Measurements from ENCODE around the gene GEMIN8.

GEMIN8 gene

DNA sequence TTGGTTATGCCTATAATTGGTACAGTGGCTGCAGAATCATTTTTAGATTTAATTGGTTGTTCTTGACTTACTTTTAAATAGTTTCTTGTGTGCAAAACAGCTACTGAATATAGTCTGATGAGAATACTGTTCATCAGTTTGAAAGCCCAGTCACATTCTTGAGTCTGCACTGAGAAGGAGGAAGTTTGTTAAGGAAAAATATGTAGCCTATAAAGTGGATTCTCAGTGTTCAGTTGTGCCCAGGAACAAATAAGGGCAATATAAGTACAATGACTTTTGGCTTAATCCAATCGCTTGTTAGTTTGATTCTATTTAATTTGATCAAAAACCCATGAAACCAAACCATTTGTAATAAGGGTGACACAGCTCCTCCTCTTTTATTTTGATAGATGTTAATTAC is 32.8 kb upstream of the GEMIN8 start:
- H3K4me3 ChIP-seq (ENCODE audit: low read depth, low read length): no peak overlapping the region
- TF ChIP-seq, protein P1, sequence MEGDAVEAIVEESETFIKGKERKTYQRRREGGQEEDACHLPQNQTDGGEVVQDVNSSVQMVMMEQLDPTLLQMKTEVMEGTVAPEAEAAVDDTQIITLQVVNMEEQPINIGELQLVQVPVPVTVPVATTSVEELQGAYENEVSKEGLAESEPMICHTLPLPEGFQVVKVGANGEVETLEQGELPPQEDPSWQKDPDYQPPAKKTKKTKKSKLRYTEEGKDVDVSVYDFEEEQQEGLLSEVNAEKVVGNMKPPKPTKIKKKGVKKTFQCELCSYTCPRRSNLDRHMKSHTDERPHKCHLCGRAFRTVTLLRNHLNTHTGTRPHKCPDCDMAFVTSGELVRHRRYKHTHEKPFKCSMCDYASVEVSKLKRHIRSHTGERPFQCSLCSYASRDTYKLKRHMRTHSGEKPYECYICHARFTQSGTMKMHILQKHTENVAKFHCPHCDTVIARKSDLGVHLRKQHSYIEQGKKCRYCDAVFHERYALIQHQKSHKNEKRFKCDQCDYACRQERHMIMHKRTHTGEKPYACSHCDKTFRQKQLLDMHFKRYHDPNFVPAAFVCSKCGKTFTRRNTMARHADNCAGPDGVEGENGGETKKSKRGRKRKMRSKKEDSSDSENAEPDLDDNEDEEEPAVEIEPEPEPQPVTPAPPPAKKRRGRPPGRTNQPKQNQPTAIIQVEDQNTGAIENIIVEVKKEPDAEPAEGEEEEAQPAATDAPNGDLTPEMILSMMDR (IDR thresholded peaks at IDR 0.05; ENCODE audit: low read depth, low read length): no peak

DNA sequence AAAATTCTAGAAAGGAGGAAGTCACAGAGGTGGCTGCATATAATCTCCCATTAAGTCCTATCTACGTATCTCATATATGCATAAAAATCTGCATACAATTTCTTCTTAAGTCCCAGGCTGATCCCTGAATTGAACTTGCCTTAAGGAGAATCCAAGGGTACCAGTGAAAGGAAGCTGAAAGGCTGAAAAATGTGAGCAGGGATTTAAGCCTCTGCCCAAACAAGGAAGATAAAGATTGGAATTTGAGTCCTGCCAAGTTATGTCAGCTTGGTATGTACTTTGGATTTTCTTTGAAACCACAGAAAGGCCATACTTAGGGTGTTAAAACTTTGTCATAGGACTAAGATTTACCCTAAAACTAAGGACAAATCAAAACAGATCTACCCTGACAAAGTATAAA is 26.5 kb upstream of the GEMIN8 start:
- TF ChIP-seq, protein P1 (IDR thresholded peaks at IDR 0.05; ENCODE audit: low read depth, low read length): no peak
- H3K4me3 ChIP-seq (ENCODE audit: low read depth, low read length): no peak overlapping the region

DNA sequence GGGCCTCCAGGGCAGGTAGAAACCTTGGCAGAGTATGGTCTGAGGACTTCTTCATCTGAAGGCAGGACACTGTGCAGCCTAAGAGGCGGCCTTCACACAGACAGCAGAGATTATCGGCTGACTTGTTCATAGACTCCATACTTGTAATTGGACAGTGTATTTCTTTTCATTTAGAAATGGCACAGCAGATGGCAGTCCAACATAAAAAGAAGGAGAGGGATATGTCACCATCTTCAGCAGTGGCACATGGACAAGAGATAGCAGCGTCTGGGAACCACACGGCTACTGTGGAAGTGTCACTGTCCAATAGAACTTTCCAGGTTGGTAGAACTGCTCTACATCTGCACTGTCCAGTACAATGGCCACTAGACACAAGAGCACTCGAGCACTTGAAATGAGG is 21.7 kb upstream of the GEMIN8 start:
- H3K4me3 ChIP-seq (ENCODE audit: low read depth, low read length): no peak overlapping the region
- TF ChIP-seq, protein P1 (IDR thresholded peaks at IDR 0.05; ENCODE audit: low read depth, low read length): no peak

DNA sequence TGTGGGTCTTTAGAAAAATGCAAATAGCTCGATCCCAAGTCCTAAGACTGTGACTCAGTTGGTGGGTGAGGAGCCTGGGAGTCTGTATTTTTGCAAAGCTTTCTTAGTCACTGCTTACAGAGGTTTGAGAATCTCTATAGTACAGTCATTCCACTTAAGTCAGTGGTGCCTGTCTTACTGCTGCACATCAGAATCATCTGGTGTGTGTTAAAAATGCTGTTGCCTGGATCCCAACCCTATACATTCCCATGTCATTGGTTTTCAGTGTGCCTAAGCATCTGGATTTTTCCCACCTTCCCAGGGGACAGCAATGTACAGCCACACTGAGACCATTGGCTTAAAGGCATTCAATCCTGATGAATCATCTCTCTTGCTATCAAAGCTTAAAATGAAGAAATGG is 21.0 kb upstream of the GEMIN8 start:
- TF ChIP-seq, protein P1 (IDR thresholded peaks at IDR 0.05; ENCODE audit: low read depth, low read length): no peak
- no peak overlapping the region for H3K4me3 ChIP-seq (ENCODE audit: low read depth, low read length)

DNA sequence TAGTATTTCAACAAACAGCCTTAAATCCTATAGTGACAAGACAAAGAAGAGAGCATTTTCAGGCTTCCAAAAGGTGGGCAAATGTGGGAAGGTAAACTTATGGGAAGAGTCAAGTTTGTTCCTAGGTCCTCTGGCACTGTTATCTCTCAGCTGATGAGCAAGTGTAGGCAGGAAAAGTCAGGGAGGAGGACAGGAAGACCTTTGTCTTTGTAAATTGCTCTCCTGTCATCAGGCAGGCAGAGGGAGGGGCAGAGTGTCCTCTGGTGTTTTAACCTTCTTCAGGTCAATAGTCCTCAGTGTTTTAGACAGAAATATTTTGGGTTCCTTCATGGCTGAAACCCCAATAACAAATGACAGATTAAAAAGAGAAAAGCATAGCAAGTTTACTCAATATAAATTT is 13.5 kb upstream of the GEMIN8 start:
- TF ChIP-seq, protein P1 (IDR thresholded peaks at IDR 0.05; ENCODE audit: low read depth, low read length): no peak
- no peak overlapping the region for H3K4me3 ChIP-seq (ENCODE audit: low read depth, low read length)

DNA sequence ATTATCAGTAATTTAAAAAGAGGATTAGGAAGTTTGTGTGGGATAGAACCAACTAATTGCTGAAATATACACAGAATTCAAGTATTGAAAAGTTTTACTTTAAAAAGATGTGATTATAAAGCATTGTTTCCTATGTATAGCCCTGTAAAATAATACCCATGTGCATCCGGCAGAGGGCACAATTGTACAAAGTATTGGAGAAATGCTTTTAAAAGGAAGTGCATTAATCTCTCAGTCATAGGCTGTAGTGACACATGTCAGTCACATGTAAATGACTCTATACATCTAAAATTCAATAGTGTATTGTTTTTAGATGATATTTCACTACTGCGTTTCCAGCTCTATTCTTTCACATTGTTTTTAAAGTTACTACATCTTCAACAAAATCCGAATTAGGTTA is 9.7 kb upstream of the GEMIN8 start:
- TF ChIP-seq, protein P1 (IDR thresholded peaks at IDR 0.05; ENCODE audit: low read depth, low read length): peak; percentile 53; the same call in 1 of the 2 replicates
- H3K4me3 ChIP-seq (ENCODE audit: low read depth, low read length): no peak overlapping the region

DNA sequence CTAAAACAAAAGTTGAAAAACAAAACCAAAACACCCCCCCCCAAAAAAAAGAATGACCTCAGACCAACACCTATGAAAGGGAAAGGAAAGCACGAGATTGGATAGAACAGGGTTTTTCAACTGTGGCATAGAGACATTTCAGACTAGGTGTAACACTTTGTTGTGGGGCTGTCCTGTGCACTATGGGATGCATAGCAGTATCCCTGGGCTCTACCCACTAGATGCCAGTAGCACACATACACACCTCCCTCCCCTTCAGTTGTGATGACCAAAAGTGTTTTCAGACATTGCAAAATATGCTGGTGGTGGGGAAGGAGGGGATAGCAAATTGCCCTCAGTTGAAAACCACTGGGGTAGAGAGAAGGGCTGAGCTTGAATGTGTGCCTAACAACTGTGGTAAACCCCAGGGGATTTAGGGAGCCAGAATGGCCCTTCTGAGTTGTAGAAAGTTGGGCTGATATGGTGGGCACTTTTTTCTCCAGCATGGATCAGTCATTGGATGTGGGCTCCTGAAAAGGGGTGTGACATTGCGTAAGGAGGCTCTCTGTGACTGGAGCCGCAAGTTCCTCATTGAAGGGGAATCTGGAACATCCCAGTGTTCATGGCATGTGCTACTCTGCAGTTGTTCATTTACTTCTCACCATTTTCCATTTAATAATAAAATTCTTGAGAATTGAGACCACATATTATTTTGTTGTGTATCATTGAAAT is 8.8 kb upstream of the GEMIN8 start:
- no peak overlapping the region for H3K4me3 ChIP-seq (ENCODE audit: low read depth, low read length)
- TF ChIP-seq, protein P1 (IDR thresholded peaks at IDR 0.05; ENCODE audit: low read depth, low read length): no peak
